Naive thymus-derived CD8-positive, alpha-beta T cell (primary cell): ENCODE measurements around the gene UBE2D3. TPM values are rescaled to one million over a fixed set of nuclear protein-coding genes. Genes with fewer than 3 reads are reported as not detected.

ENCODE experiments used
- ATAC-seq, 2 donors: fragments of 150-1000 bp; cut with Tn5 transposase in 1 of 2; sonication (Bioruptor Pico), chemical (Tn5 transposase) in 1 of 2; 1 replicate in 1 of 2; 2 replicates in 1 of 2; pipeline ENCODE4 v1.10.0; 2021; ENCODE audit warnings: mild to moderate bottlenecking in 2 of 2, moderate library complexity in 2 of 2
- POLR2A ChIA-PET: fragments of 350-600 bp; sonication (Branson Sonifier 250); formaldehyde crosslinking; loops from one replicate; lab custom pipeline; 2021; ENCODE audit warnings: antibody characterized with exemption; lab: Charles Lee
- DNase-seq, 10 donors: peaks; one replicate each; pipeline versions ENCODE4 v3.0.0 to v3.0.0-alpha.2; 2020 to 2022
- H3K27ac Mint-ChIP-seq, 10 donors: one replicate each; pipeline ENCODE4 v1.8.0; 2020 to 2022; ENCODE audit warnings: mild to moderate bottlenecking in 10 of 10, mixed read lengths in 10 of 10, moderate library complexity in 4 of 10, inconsistent platforms in 1 of 10
- H3K27me3 Mint-ChIP-seq, 5 donors: one replicate each; pipeline ENCODE4 v1.8.0; 2021 to 2022; ENCODE audit warnings: mixed read lengths in 5 of 5
- H3K36me3 Mint-ChIP-seq, 3 donors: one replicate each; pipeline ENCODE4 v1.8.0; 2020 to 2022; ENCODE audit warnings: mixed read lengths in 3 of 3, mild to moderate bottlenecking in 2 of 3, inconsistent platforms in 1 of 3
- H3K4me1 Mint-ChIP-seq, 4 donors: one replicate each; pipeline ENCODE4 v1.8.0; 2021 to 2022; ENCODE audit warnings: mixed read lengths in 4 of 4
- H3K4me3 Mint-ChIP-seq, 10 donors: one replicate each; pipeline ENCODE4 v1.8.0; 2020 to 2022; ENCODE audit warnings: mild to moderate bottlenecking in 10 of 10, mixed read lengths in 10 of 10, moderate library complexity in 6 of 10, inconsistent platforms in 1 of 10
- H3K9me3 Mint-ChIP-seq, 9 donors: one replicate each; pipeline ENCODE4 v1.8.0; 2020 to 2022; ENCODE audit warnings: mixed read lengths in 9 of 9, mild to moderate bottlenecking in 3 of 9, inconsistent platforms in 1 of 9, moderate library complexity in 1 of 9
- polyA plus RNA-seq, 3 donors: library from polyadenylated mRNA; unstranded; fragments of 300-500 nt; fragmentation: Illumina TruSeq; gene quantifications; one replicate each; pipeline ENCODE4 v1.2.3, GENCODE V29; 2021
- total RNA-seq, 8 experiments: library from RNA in 2 of 8; stranded (reverse) in 2 of 8; gene quantifications; one replicate each; pipeline ENCODE4 v1.2.3 and lab custom pipeline; 2021 to 2026

Gene UBE2D3
- total and polyA plus RNA-seq, 5 experiments from 2014 or later = 385 to 475 (median 415) TPM

DNA sequence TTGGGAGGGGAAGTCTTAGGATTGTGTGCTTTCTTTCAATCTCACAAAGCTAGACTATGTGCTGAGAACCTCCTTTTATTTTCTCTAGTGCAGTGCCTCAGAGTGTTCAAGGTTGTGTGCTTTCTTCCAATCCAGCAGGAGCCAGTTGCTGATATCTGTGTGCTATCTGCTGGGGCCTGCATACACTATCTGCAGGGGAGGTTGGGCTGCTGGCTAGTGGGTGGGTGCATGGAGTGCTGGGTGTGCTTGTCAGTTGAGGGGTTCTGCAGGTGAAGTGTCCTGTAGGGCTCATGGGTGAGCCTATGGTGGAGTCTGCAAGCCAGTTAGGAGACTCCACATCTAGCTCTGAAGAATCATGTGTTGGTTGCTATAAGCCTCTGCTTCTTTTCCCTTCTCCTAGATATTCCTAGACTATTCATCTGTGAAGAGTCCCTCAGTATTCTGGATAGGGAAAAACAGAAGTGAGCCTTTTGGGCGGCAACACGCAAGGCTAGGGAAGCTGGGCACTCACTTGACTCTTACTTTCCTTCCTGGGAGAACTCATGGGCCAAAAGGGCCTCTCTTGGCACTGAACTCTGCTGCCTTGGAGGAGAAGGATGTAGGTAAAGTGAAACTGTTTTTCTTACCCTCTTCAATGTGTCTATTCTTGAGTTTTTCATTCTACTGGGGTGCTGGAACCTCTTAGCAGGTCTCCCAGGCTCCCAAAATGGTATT, 33.4 kb upstream of the UBE2D3 start:
- H3K9me3 Mint-ChIP-seq = peaks cover 8 to 21% (median 18%) of the 10 kb centered on the region in 9 donors
- no peaks in the 10 kb centered on the region for H3K27me3 Mint-ChIP-seq
- POLR2A ChIA-PET = interaction anchor here (0.8 kb wide), 1 partner anchor 33 kb away, joined by 3 read pairs; the partner anchor contains the start of gene UBE2D3
- no peak overlapping the region for H3K4me3 Mint-ChIP-seq
- no peak overlapping the region for H3K27ac Mint-ChIP-seq
- ATAC-seq = no peak
- peaks cover 13 to 23% (median 18%) of the 10 kb centered on the region in 3 donors for H3K36me3 Mint-ChIP-seq
- H3K4me1 Mint-ChIP-seq = peaks cover 2 to 22% (median 15%) of the 10 kb centered on the region in 4 donors
- DNase-seq = no peak

- Mint-ChIP-seq H3K27me3 (no peaks in the 10 kb centered on the region), H3K27ac (no peak overlapping the region), H3K36me3 (peaks cover 13 to 20% (median 18%) of the 10 kb centered on the region in 3 donors), H3K4me1 (peaks cover 0 to 5% (median 2%) of the 10 kb centered on the region in 4 donors), H3K4me3 (no peak overlapping the region), H3K9me3 (peaks cover 8 to 21% (median 18%) of the 10 kb centered on the region in 9 donors)
- no peak for ATAC-seq
- POLR2A ChIA-PET = no interaction called here
- no peak for DNase-seq
Measured at GRCh38 chr4:102858828-102859464, 31.6 kb upstream of the UBE2D3 start.

DNA sequence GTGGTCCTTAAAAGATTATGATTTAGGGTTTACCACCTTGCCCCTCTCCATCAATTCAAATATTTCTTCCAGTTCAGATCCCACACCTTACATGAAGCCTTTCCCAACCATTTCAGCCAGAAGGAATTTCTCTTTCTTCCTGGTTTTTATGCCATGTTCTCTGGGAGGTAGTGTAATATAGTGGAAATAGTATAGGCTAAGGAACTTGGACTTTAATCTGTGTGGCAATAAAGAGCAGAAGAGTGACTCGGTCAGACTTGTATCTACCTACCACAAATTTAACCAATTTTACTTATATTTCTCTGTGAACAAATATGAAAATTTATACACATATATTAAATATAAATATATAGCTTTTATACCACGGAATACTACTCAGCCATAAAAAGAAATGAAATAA, 23.0 kb upstream of the UBE2D3 start:
- ATAC-seq = no peak
- H3K36me3 Mint-ChIP-seq = no peaks in the 10 kb centered on the region

GRCh38 chr4:102849579-102850104, 22.3 kb upstream of the UBE2D3 start:
- H3K27me3 Mint-ChIP-seq = no peaks in the 10 kb centered on the region
- ATAC-seq (no peak), DNase-seq (no peak)
- H3K27ac Mint-ChIP-seq = no peak overlapping the region
- POLR2A ChIA-PET = no interaction called here
- H3K36me3 Mint-ChIP-seq = peaks cover 0 to 2% (median 0%) of the 10 kb centered on the region in 3 donors
- H3K4me3 Mint-ChIP-seq = no peak overlapping the region
- H3K9me3 Mint-ChIP-seq = no peaks in the 10 kb centered on the region
- H3K4me1 Mint-ChIP-seq = peaks cover 0 to 7% (median 0%) of the 10 kb centered on the region in 4 donors

More for the DNA sequence above, 23.0 kb upstream of the UBE2D3 start:
- POLR2A ChIA-PET = no interaction called here
- peaks cover 0 to 7% (median 0%) of the 10 kb centered on the region in 4 donors for H3K4me1 Mint-ChIP-seq
- no peaks in the 10 kb centered on the region for H3K27me3 Mint-ChIP-seq
- no peaks in the 10 kb centered on the region for H3K9me3 Mint-ChIP-seq
- no peak overlapping the region for H3K4me3 Mint-ChIP-seq
- H3K27ac Mint-ChIP-seq = no peak overlapping the region
- DNase-seq = no peak

GRCh38 chr4:102847687-102848086, 20.3 kb upstream of the UBE2D3 start:
- no peak overlapping the region for H3K4me3 Mint-ChIP-seq
- no peaks in the 10 kb centered on the region for H3K9me3 Mint-ChIP-seq
- peaks cover 0 to 7% (median 0%) of the 10 kb centered on the region in 4 donors for H3K4me1 Mint-ChIP-seq
- DNase-seq (no peak), ATAC-seq (no peak)
- H3K27me3 Mint-ChIP-seq = no peaks in the 10 kb centered on the region
- peaks cover 0 to 2% (median 0%) of the 10 kb centered on the region in 3 donors for H3K36me3 Mint-ChIP-seq
- POLR2A ChIA-PET = no interaction called here
- H3K27ac Mint-ChIP-seq = no peak overlapping the region

DNA sequence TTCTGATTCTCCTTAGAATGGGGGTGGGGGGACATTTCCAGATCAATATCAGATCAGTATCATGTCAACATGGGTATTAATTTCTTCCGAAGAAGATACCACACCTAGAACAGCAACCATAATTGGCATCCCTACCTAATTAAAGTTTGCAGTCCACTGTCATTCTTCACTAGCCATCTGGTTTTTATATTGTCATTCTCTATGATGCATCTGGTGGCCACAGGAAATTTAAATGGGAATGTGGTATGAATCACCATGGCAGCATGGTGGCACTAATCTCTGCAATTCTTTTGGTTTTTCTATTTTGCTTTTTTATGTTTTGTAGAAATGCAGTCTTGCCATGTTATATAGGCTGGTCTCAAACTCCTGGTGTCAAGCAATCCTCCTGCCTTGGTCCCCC, 16.6 kb upstream of the UBE2D3 start:
- Mint-ChIP-seq H3K36me3 (peaks cover 0 to 8% (median 0%) of the 10 kb centered on the region in 3 donors), H3K4me1 (no peaks in the 10 kb centered on the region), H3K27ac (no peak overlapping the region), H3K27me3 (no peaks in the 10 kb centered on the region), H3K4me3 (no peak overlapping the region), H3K9me3 (no peaks in the 10 kb centered on the region)
- ATAC-seq (no peak), DNase-seq (no peak)
- POLR2A ChIA-PET = no interaction called here

DNA sequence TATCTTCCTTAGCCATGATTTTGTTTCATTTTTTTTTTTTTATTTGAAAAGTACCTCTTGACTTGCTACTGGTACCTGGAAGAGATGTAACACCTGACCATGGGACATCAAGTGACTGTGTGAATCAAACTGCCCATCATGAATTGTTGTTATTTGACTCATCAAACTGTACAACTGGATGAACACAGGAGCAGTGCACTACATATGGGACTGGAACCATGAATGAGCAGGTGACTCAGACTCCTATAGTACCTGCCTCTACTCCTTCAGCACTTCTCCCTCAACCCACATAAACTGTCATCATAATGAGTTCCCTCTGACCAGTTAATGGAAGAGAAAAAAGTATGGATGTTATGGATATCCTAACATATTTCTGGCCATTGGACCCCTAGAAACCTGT, 15.9 kb upstream of the UBE2D3 start:
- Mint-ChIP-seq H3K27me3 (no peaks in the 10 kb centered on the region), H3K4me1 (peaks cover 0 to 4% (median 0%) of the 10 kb centered on the region in 4 donors), H3K9me3 (no peaks in the 10 kb centered on the region), H3K36me3 (peaks cover 0 to 8% (median 0%) of the 10 kb centered on the region in 3 donors), H3K4me3 (no peak overlapping the region), H3K27ac (no peak overlapping the region)
- no peak for ATAC-seq
- DNase-seq = no peak
- POLR2A ChIA-PET = no interaction called here

DNA sequence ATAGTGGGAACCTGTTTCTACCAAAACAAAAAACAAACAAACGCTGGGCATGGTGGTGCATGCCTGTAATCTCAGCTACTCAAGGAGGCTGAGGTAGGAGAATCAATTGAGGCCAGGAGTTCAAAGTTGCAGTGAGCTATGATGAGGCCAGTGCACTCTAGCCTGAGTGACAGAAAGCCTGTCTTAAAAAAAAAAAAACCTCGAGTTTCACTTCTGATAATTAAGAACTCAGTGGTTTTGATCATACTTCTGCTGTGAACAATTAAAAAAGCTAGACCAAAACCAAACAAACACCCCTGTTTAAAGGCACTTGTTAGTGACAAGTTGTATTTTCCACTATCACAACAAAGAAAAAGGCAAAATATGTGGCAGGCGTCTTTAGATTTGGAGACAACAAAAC, 15.0 kb upstream of the UBE2D3 start:
- H3K9me3 Mint-ChIP-seq = no peaks in the 10 kb centered on the region
- ATAC-seq = no peak
- peaks cover 0 to 6% (median 0%) of the 10 kb centered on the region in 4 donors for H3K4me1 Mint-ChIP-seq
- no peak overlapping the region for H3K4me3 Mint-ChIP-seq
- no peak for DNase-seq
- H3K27ac Mint-ChIP-seq = no peak overlapping the region
- H3K27me3 Mint-ChIP-seq = no peaks in the 10 kb centered on the region
- peaks cover 0 to 8% (median 0%) of the 10 kb centered on the region in 3 donors for H3K36me3 Mint-ChIP-seq
- POLR2A ChIA-PET = no interaction called here

- Mint-ChIP-seq H3K27ac (no peak overlapping the region), H3K4me1 (peaks cover 2 to 20% (median 8%) of the 10 kb centered on the region in 4 donors), H3K27me3 (no peaks in the 10 kb centered on the region), H3K4me3 (no peak overlapping the region), H3K36me3 (peaks cover 0 to 7% (median 0%) of the 10 kb centered on the region in 3 donors), H3K9me3 (no peaks in the 10 kb centered on the region)
- DNase-seq (no peak), ATAC-seq (no peak)
- POLR2A ChIA-PET = interaction anchor here (0.7 to 0.9 kb wide), 2 partner anchors 9 to 33 kb away, joined by 3 to 6 read pairs; partner anchors contain the start of gene UBE2D3
Measured at GRCh38 chr4:102836596-102836995, 9.2 kb upstream of the UBE2D3 start.

GRCh38 chr4:102832667-102833066, 5.3 kb upstream of the UBE2D3 start:
- no peaks in the 10 kb centered on the region for H3K9me3 Mint-ChIP-seq
- ATAC-seq (no peak), DNase-seq (no peak)
- peaks cover 13 to 31% (median 22%) of the 10 kb centered on the region in 4 donors for H3K4me1 Mint-ChIP-seq
- H3K27ac Mint-ChIP-seq = peak overlapping the region in 2 of 10 donors; percentile 1 to 86
- H3K36me3 Mint-ChIP-seq = no peaks in the 10 kb centered on the region
- POLR2A ChIA-PET = interaction anchor here (0.6 kb wide), 1 partner anchor 175 kb away, joined by 3 read pairs; no protein-coding TSS in a partner anchor
- H3K4me3 Mint-ChIP-seq = no peak overlapping the region
- H3K27me3 Mint-ChIP-seq = peaks cover 0 to 1% (median 0%) of the 10 kb centered on the region in 5 donors

GRCh38 chr4:102832105-102832504, 4.8 kb upstream of the UBE2D3 start:
- H3K4me1 Mint-ChIP-seq = peaks cover 15 to 31% (median 23%) of the 10 kb centered on the region in 4 donors
- peak overlapping the region in 6 of 10 donors; percentile 21 to 86 (median 38) for H3K27ac Mint-ChIP-seq
- H3K9me3 Mint-ChIP-seq = no peaks in the 10 kb centered on the region
- POLR2A ChIA-PET = no interaction called here
- no peak overlapping the region for H3K4me3 Mint-ChIP-seq
- DNase-seq (no peak), ATAC-seq (no peak)
- peaks cover 0 to 5% (median 0%) of the 10 kb centered on the region in 5 donors for H3K27me3 Mint-ChIP-seq
- H3K36me3 Mint-ChIP-seq = peaks cover 0 to 3% (median 0%) of the 10 kb centered on the region in 3 donors

DNA sequence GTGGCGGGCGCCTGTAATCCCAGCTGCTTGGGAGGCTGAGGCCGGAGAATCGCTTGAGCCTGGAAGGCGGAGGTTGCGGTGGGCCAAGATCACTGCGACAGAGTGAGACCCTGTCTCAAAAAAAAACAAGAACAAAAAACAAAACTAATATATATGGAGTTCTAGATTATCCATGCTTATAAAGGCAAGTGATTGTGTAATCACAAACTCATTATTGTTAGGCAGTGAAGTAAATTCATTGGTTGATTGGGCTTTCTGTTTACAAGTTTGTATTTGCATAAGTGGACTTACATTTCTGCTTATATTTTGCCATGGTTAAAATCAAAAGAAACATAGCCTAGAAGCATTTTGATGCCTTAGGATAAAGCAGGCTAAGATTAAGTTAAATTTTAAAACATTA, 2.5 kb upstream of the UBE2D3 start:
- DNase-seq = no peak
- ATAC-seq = no peak
- H3K4me1 Mint-ChIP-seq = peaks cover 15 to 24% (median 21%) of the 10 kb centered on the region in 4 donors
- H3K27ac Mint-ChIP-seq = no peak overlapping the region
- POLR2A ChIA-PET = interaction anchor here (4.2 to 7.7 kb wide), 3 partner anchors 14 to 199 kb away, joined by 30 to 237 read pairs (median 89); partner anchors contain the start of gene CISD2
- H3K27me3 Mint-ChIP-seq = peaks cover 0 to 5% (median 0%) of the 10 kb centered on the region in 5 donors
- no peak overlapping the region for H3K4me3 Mint-ChIP-seq
- H3K9me3 Mint-ChIP-seq = no peaks in the 10 kb centered on the region
- peaks cover 0 to 3% (median 0%) of the 10 kb centered on the region in 3 donors for H3K36me3 Mint-ChIP-seq
